Endothelial cell of umbilical vein (primary cell): Measurements from ENCODE around the gene ITPR2. TPM values are rescaled to one million over a fixed set of nuclear protein-coding genes. Genes with fewer than 3 reads are reported as not detected.

Experiments used
- BruUV-seq: library from RNA; stranded (reverse); fragments of 400-500 nt; replicated peaks from 2 replicates; lab custom pipeline; 2021; lab: Mats Ljungman, UMichigan
- CTCF ChIA-PET: fragments of 300-600, 350-600 bp; sonication (Branson Sonifier 250); formaldehyde crosslinking; loops from one replicate; lab custom pipeline; 2021; ENCODE audit warnings: antibody characterized with exemption, inconsistent platforms; lab: Charles Lee
- POLR2A ChIA-PET: fragments of 300-600, 350-600 bp; sonication (Branson Sonifier 250); formaldehyde crosslinking; loops from one replicate; lab custom pipeline; 2021; ENCODE audit warnings: antibody characterized with exemption, inconsistent platforms; lab: Charles Lee
- DNase-seq: peaks from one replicate; pipeline ENCODE4 v3.0.0-alpha.2; 2011; ENCODE audit warnings: low read depth, low spot score
- FAIRE-seq: peaks from 2 replicates; lab custom pipeline; 2011; peaks lifted over from hg19 to GRCh38; lab: Jason Lieb, UNC
- H2AFZ ChIP-seq: 2 replicates; pipeline ENCODE4 v1.6.0; 2012; ENCODE audit warnings: low read depth, low read length, control low read depth, inconsistent platforms
- H3K27ac ChIP-seq: 2 replicates; pipeline ENCODE4 v1.5.1; 2011; ENCODE audit warnings: low read depth, mild to moderate bottlenecking, control low read depth, low read length, moderate library complexity; ENCODE audit not compliant: insufficient read depth
- H3K27me3 ChIP-seq, 2 experiments: 2 replicates each; pipeline versions ENCODE4 v1.6.0 to v1.6.1; 2011; ENCODE audit warnings: low read length in 2 of 2, mixed read lengths in 1 of 2; ENCODE audit not compliant: control insufficient read depth in 2 of 2, insufficient read depth in 2 of 2
- H3K36me3 ChIP-seq, 2 experiments: 2 replicates in 1 of 2; 3 replicates in 1 of 2; pipeline ENCODE4 v1.5.1; 2011; ENCODE audit warnings: low read length in 2 of 2, mild to moderate bottlenecking in 1 of 2, moderate library complexity in 1 of 2; ENCODE audit not compliant: control insufficient read depth in 2 of 2, insufficient read depth in 2 of 2; ENCODE audit errors: extremely low read depth in 1 of 2
- H3K4me1 ChIP-seq: 3 replicates; pipeline ENCODE4 v1.5.1; 2011; ENCODE audit warnings: mild to moderate bottlenecking, low read length; ENCODE audit not compliant: control insufficient read depth, insufficient read depth; ENCODE audit errors: extremely low read depth
- H3K4me2 ChIP-seq: 2 replicates; pipeline ENCODE4 v1.6.1; 2011; ENCODE audit warnings: low read length, control low read depth, mixed read lengths; ENCODE audit not compliant: insufficient read depth
- H3K4me3 ChIP-seq, 3 experiments: fragments of 200-600 bp in 1 of 3; sonication (generic), shearing (Covaris generic) in 1 of 3; replicated peaks in 1 of 3; 2 replicates each; pipeline ENCODE4 v1.5.1; 2011 to 2016; ENCODE audit warnings: control low read depth in 3 of 3, low read length in 3 of 3, mild to moderate bottlenecking in 2 of 3, inconsistent platforms in 1 of 3, low read depth in 1 of 3, moderate library complexity in 1 of 3; ENCODE audit not compliant: insufficient read depth in 1 of 3
- H3K79me2 ChIP-seq: 2 replicates; pipeline ENCODE4 v1.6.0; 2012; ENCODE audit warnings: low read length, inconsistent platforms; ENCODE audit not compliant: control insufficient read depth, insufficient read depth
- H3K9ac ChIP-seq: replicated peaks from 2 replicates; pipeline ENCODE3; 2011; ENCODE audit warnings: low read length, control low read depth; ENCODE audit not compliant: insufficient read depth; ENCODE audit errors: extremely low read depth
- H3K9me1 ChIP-seq: replicated peaks from 3 replicates; pipeline ENCODE4 v1.6.0; 2011; ENCODE audit warnings: mild to moderate bottlenecking, low read length; ENCODE audit not compliant: control insufficient read depth, insufficient read depth; ENCODE audit errors: extremely low read depth
- H3K9me3 ChIP-seq: replicated peaks from 2 replicates; pipeline ENCODE4 v1.5.1; 2012; ENCODE audit warnings: low read length, inconsistent platforms; ENCODE audit not compliant: control insufficient read depth, insufficient read depth
- H4K20me1 ChIP-seq: replicated peaks from 2 replicates; pipeline ENCODE3; 2011; ENCODE audit warnings: mild to moderate bottlenecking, low read length; ENCODE audit not compliant: control insufficient read depth, insufficient read depth; ENCODE audit errors: extremely low read depth
- CTCF ChIP-seq, 2 donors: IDR thresholded peaks; 1 replicate in 1 of 2; 2 replicates in 1 of 2; pipeline ENCODE4 v1.5.1; 2011; ENCODE audit warnings: low read length in 2 of 2, mild to moderate bottlenecking in 2 of 2, moderate library complexity in 2 of 2, control low read depth in 1 of 2, inconsistent platforms in 1 of 2, low read depth in 1 of 2; ENCODE audit not compliant: insufficient read depth in 1 of 2; ENCODE audit errors: extremely low read depth in 1 of 2
- EZH2 ChIP-seq: IDR thresholded peaks from 2 replicates; pipeline ENCODE4 v1.6.1; 2012; ENCODE audit warnings: borderline replicate concordance, low read depth, mild to moderate bottlenecking, moderate library complexity, low read length, inconsistent platforms; ENCODE audit not compliant: severe bottlenecking
- FOS ChIP-seq: IDR thresholded peaks from 2 replicates; pipeline ENCODE4 v1.6.1; 2011; ENCODE audit warnings: mild to moderate bottlenecking, low read length, moderate library complexity, borderline replicate concordance; ENCODE audit not compliant: insufficient read depth
- GATA2 ChIP-seq: IDR thresholded peaks from 2 replicates; pipeline ENCODE4 v1.7.0; 2011; ENCODE audit warnings: low read depth, mild to moderate bottlenecking, moderate library complexity, mixed read lengths, low read length; ENCODE audit not compliant: insufficient read length, insufficient read depth
- JUN ChIP-seq: IDR thresholded peaks from 2 replicates; pipeline ENCODE4 v1.6.1; 2011; ENCODE audit warnings: borderline replicate concordance, low read depth; ENCODE audit not compliant: insufficient read length, insufficient read depth
- MAX ChIP-seq: IDR thresholded peaks from 2 replicates; pipeline ENCODE4 v1.6.1; 2011; ENCODE audit not compliant: insufficient read depth, insufficient read length
- MYC ChIP-seq: IDR thresholded peaks from one replicate; pipeline ENCODE4 v1.6.1; 2011; ENCODE audit warnings: mild to moderate bottlenecking, low read depth, low read length
- POLR2A ChIP-seq: IDR thresholded peaks from 2 replicates; pipeline ENCODE4 v1.6.1; 2012; ENCODE audit warnings: low read depth, mild to moderate bottlenecking, control low read depth, low read length
- POLR2AphosphoS5 ChIP-seq: IDR thresholded peaks from 2 replicates; pipeline ENCODE4 v1.6.1; 2012; ENCODE audit warnings: low read depth, mild to moderate bottlenecking, control low read depth, low read length, moderate library complexity; ENCODE audit not compliant: insufficient read depth
- dilution Hi-C: fragments of 300-500 bp; cut with MboI; formaldehyde crosslinking; loops from one replicate; pipeline ENCODE4 v1.15.0; 2019; ENCODE audit warnings: low sequenced_read_pairs; ENCODE audit not compliant: extremely low pct_ligation_motif_present
- intact Hi-C: fragments of 100-400 bp; cut with micrococcal nuclease; formaldehyde crosslinking; loops from one replicate; pipeline ENCODE4 v1.10.0; 2022
- polyA plus RNA-seq, 4 experiments: library from polyadenylated mRNA; depleted of rRNA in 3 of 4; stranded (reverse) in 3 of 4; unstranded in 1 of 4; fragments of >200 nt; gene quantifications; 2 replicates each; pipeline versions ENCODE4 v1.2.1 to v1.2.3, GENCODE V29; 2011 to 2012; ENCODE audit warnings: missing spikeins in 1 of 4
- total RNA-seq: library from RNA; stranded (reverse); gene quantifications from 2 replicates; pipeline ENCODE4 v1.2.3, GENCODE V29; 2021

Gene ITPR2
- total and polyA plus RNA-seq, 2 donors (not counting 3 experiments of a cell fraction or from before 2014, with no cell fraction given), result 16.2 to 86.8 TPM

GRCh38 chr12:26684101-26684500 lies 148.9 kb downstream of the ITPR2 start:
- CTCF ChIA-PET, result interaction anchor here (3.3 kb wide), 1 partner anchor 8 kb away, joined by 8 read pairs; no protein-coding TSS in a partner anchor

More at GRCh38 chr12:26684101-26684500, 148.9 kb downstream of the ITPR2 start:
- intact Hi-C loops (no loop called here), dilution Hi-C loops (no loop called here)
- DNase-seq (no peak), FAIRE-seq (no peak)
- no peak overlapping the region for H3K27ac ChIP-seq
- BruUV-seq, result no TSS peak
- TF ChIP-seq POLR2A (no peak), CTCF (IDR thresholded peaks at IDR 0.05; ENCODE audit: extremely low read depth in 1 of 2, insufficient read depth in 1 of 2, low read depth in 1 of 2, low read length in 2 of 2) (no peak), JUN (no peak), MAX (no peak), FOS (no peak), MYC (no peak), GATA2 (no peak), POLR2AphosphoS5 (no peak), EZH2 (no peak)
- POLR2A ChIA-PET, result no interaction called here
- no peak overlapping the region for H3K4me3 ChIP-seq
- H3K4me2 ChIP-seq, result no peak overlapping the region
- no peaks in the 10 kb centered on the region for H3K9me1 ChIP-seq
- no peaks in the 10 kb centered on the region for H4K20me1 ChIP-seq
- H3K9me3 ChIP-seq, result no peaks in the 10 kb centered on the region
- H3K4me1 ChIP-seq, result peaks cover 39% of the 10 kb centered on the region
- no peak overlapping the region for H2AFZ ChIP-seq
- H3K9ac ChIP-seq, result no peak overlapping the region
- H3K79me2 ChIP-seq, result peaks cover 4% of the 10 kb centered on the region
- H3K36me3 ChIP-seq, result peaks cover 9 to 11% of the 10 kb centered on the region in 2 experiments
- no peaks in the 10 kb centered on the region for H3K27me3 ChIP-seq
